Measurements from ENCODE around the gene SKIL. TPM values are rescaled to one million over a fixed set of nuclear protein-coding genes. Genes with fewer than 3 reads are reported as not detected.

SKIL gene
- total RNA-seq, 1 experiment from 2014 or later = 35.0 TPM

DNA sequence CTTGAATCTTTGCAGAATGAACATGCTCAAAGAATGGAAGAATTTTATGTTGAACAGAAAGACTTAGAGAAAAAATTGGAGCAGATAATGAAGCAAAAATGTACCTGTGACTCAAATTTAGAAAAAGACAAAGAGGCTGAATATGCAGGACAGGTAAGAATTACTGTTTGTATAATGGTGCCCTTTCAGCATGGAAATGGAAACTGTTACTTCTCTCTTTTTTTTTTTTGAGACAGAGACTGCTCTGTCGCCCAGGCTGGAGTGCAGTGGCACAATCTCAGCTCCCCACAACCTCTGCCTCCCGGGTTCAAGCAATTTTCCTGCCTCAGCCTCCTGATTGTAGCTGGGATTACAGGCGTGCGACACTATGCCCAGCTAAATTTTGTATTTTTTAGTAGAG lies 33.6 kb downstream of the SKIL start:
- Histone ChIP-seq H3K27ac (ENCODE audit: low read length) (no peak overlapping the region), H3K9me2 (replicated peaks; ENCODE audit: low read length) (no peaks in the 10 kb centered on the region), H3K4me2 (ENCODE audit: low read length) (no peak overlapping the region), H3F3A (ENCODE audit: low read length, unreplicated experiment) (no peaks in the 10 kb centered on the region), H3K9ac (ENCODE audit: low read length) (no peak overlapping the region), H3K79me2 (ENCODE audit: low read length) (no peaks in the 10 kb centered on the region), H3K4me1 (ENCODE audit: insufficient read depth, low read length) (no peaks in the 10 kb centered on the region), H2AFZ (ENCODE audit: low read length) (no peak overlapping the region), H3K9me3 (ENCODE audit: low read length) (no peaks in the 10 kb centered on the region), H4K20me1 (ENCODE audit: low read length) (no peaks in the 10 kb centered on the region), H3K27me3 (ENCODE audit: low read length) (no peaks in the 10 kb centered on the region), H3K36me3 (ENCODE audit: low read depth, low read length) (peaks cover 33% of the 10 kb centered on the region), H3K4me3 (ENCODE audit: low read length) (no peak overlapping the region)
- intact Hi-C loops (cut with micrococcal nuclease) = no loop called here
- TF ChIP-seq, protein P1, sequence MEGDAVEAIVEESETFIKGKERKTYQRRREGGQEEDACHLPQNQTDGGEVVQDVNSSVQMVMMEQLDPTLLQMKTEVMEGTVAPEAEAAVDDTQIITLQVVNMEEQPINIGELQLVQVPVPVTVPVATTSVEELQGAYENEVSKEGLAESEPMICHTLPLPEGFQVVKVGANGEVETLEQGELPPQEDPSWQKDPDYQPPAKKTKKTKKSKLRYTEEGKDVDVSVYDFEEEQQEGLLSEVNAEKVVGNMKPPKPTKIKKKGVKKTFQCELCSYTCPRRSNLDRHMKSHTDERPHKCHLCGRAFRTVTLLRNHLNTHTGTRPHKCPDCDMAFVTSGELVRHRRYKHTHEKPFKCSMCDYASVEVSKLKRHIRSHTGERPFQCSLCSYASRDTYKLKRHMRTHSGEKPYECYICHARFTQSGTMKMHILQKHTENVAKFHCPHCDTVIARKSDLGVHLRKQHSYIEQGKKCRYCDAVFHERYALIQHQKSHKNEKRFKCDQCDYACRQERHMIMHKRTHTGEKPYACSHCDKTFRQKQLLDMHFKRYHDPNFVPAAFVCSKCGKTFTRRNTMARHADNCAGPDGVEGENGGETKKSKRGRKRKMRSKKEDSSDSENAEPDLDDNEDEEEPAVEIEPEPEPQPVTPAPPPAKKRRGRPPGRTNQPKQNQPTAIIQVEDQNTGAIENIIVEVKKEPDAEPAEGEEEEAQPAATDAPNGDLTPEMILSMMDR (conservative IDR thresholded peaks at IDR 0.05; ENCODE audit: low read depth, low read length) = no peak
- TF ChIP-seq EZH2phosphoT487 (IDR thresholded peaks at IDR 0.05; ENCODE audit: borderline replicate concordance, low read length) (no peak), EZH2 (IDR thresholded peaks at IDR 0.05; ENCODE audit: low read length, unreplicated experiment) (no peak)
- DNase-seq (no peak), ATAC-seq (no peak)
- ChIA-PET POLR2A (ENCODE audit: unreplicated experiment) (no interaction called here), CTCF (no interaction called here)
- BruUV-seq (replicated peaks) = no TSS peak

DNA sequence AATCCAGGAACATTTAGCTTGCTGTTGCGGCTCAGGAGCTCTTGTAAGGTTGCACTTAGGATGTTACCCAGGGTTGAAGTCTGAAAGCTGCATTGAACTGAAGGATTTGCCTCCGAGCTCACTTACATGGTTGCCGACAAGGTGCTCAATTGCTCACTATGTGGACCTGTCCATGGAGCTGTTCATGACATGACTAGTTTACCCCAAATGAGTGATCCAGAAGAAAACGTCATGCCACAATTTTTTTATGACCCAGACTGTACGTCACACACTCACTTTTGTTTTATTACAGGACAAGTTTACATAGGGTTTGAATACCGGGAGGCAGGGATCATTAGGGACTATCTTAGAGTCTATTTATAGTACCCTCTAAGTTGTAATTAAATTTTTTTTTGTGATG lies 40.2 kb downstream of the SKIL start:
- BruUV-seq (replicated peaks) = no TSS peak

DNA sequence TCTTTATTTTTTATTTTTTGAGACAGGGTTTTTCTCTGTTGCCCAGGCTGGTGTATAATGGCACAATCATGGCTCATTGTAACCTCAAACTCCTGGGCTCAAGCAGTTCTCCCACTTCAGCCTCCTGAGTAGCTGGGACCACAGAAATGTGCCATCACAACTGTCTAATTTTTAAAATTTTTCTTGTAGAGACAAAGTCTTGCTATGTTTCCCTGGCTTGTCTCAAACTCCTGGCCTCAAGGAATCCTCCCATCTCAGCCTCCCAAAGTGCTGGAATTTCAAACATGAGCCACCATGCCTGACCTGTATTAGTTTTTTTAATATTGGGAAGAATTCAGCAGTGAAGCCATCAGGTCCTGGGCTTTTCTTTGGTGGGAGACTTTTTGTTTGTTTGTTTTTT lies 47.6 kb downstream of the SKIL start:
- no TSS peak for BruUV-seq (replicated peaks)
- CTCF ChIA-PET = no interaction called here
- H3K79me2 ChIP-seq (ENCODE audit: low read length) = no peaks in the 10 kb centered on the region
- ATAC-seq = no peak
- H3K9me2 ChIP-seq (replicated peaks; ENCODE audit: low read length) = no peaks in the 10 kb centered on the region
- H3K27ac ChIP-seq (ENCODE audit: low read length) = no peak overlapping the region
- intact Hi-C loops (cut with micrococcal nuclease) = no loop called here
- no peaks in the 10 kb centered on the region for H3K36me3 ChIP-seq (ENCODE audit: low read depth, low read length)
- POLR2A ChIA-PET (ENCODE audit: unreplicated experiment) = no interaction called here
- no peak for DNase-seq
- H2AFZ ChIP-seq (ENCODE audit: low read length) = no peak overlapping the region
- H3K4me1 ChIP-seq (ENCODE audit: insufficient read depth, low read length) = no peaks in the 10 kb centered on the region
- no peak overlapping the region for H3K9ac ChIP-seq (ENCODE audit: low read length)
- H3K27me3 ChIP-seq (ENCODE audit: low read length) = no peaks in the 10 kb centered on the region
- no peaks in the 10 kb centered on the region for H3F3A ChIP-seq (ENCODE audit: low read length, unreplicated experiment)
- no peak overlapping the region for H3K4me2 ChIP-seq (ENCODE audit: low read length)
- H3K9me3 ChIP-seq (ENCODE audit: low read length) = no peaks in the 10 kb centered on the region
- TF ChIP-seq EZH2 (IDR thresholded peaks at IDR 0.05; ENCODE audit: low read length, unreplicated experiment) = no peak
- no peak for TF ChIP-seq EZH2phosphoT487 (IDR thresholded peaks at IDR 0.05; ENCODE audit: borderline replicate concordance, low read length)
- TF ChIP-seq, protein P1 (conservative IDR thresholded peaks at IDR 0.05; ENCODE audit: low read depth, low read length) = no peak
- no peaks in the 10 kb centered on the region for H4K20me1 ChIP-seq (ENCODE audit: low read length)
- no peak overlapping the region for H3K4me3 ChIP-seq (ENCODE audit: low read length)

More for the DNA sequence above, 40.2 kb downstream of the SKIL start:
- ATAC-seq = no peak
- no peaks in the 10 kb centered on the region for H3K9me3 ChIP-seq (ENCODE audit: low read length)
- ChIA-PET POLR2A (ENCODE audit: unreplicated experiment) (no interaction called here), CTCF (no interaction called here)
- intact Hi-C loops (cut with micrococcal nuclease) = no loop called here
- peaks cover 11% of the 10 kb centered on the region; the same call in 1 of the 2 replicates for H3K36me3 ChIP-seq (ENCODE audit: low read depth, low read length)
- no peaks in the 10 kb centered on the region for H3K4me1 ChIP-seq (ENCODE audit: insufficient read depth, low read length)
- no peak overlapping the region for H3K9ac ChIP-seq (ENCODE audit: low read length)
- no peak overlapping the region for H2AFZ ChIP-seq (ENCODE audit: low read length)
- H3F3A ChIP-seq (ENCODE audit: low read length, unreplicated experiment) = no peaks in the 10 kb centered on the region
- H3K79me2 ChIP-seq (ENCODE audit: low read length) = no peaks in the 10 kb centered on the region
- H4K20me1 ChIP-seq (ENCODE audit: low read length) = no peaks in the 10 kb centered on the region
- no peak overlapping the region for H3K4me2 ChIP-seq (ENCODE audit: low read length)
- H3K27ac ChIP-seq (ENCODE audit: low read length) = no peak overlapping the region
- H3K27me3 ChIP-seq (ENCODE audit: low read length) = no peaks in the 10 kb centered on the region
- TF ChIP-seq, protein P1 (conservative IDR thresholded peaks at IDR 0.05; ENCODE audit: low read depth, low read length) = no peak
- no peak for TF ChIP-seq EZH2phosphoT487 (IDR thresholded peaks at IDR 0.05; ENCODE audit: borderline replicate concordance, low read length)
- TF ChIP-seq EZH2 (IDR thresholded peaks at IDR 0.05; ENCODE audit: low read length, unreplicated experiment) = no peak
- H3K9me2 ChIP-seq (replicated peaks; ENCODE audit: low read length) = no peaks in the 10 kb centered on the region
- H3K4me3 ChIP-seq (ENCODE audit: low read length) = no peak overlapping the region
- no peak for DNase-seq

All from PC-3 (cell line).